Endodermal cell (in vitro differentiated cells): Measurements from ENCODE around the gene TJAP1. TPM values are rescaled to one million over a fixed set of nuclear protein-coding genes. Genes with fewer than 3 reads are reported as not detected.

Experiments
- DNase-seq: peaks from one replicate; pipeline ENCODE4 v3.0.0-alpha.2; 2017
- H3K27ac ChIP-seq: 2 replicates; pipeline ENCODE4 v1.5.1; 2013; ENCODE audit warnings: mild to moderate bottlenecking, low read depth, low read length, moderate library complexity
- H3K27me3 ChIP-seq: 2 replicates; pipeline ENCODE4 v1.6.1; 2013; ENCODE audit warnings: mild to moderate bottlenecking, low read length, moderate library complexity; ENCODE audit not compliant: insufficient read depth, control insufficient read depth, poor library complexity, severe bottlenecking
- H3K36me3 ChIP-seq: 2 replicates; pipeline ENCODE4 v1.7.0; 2013; ENCODE audit warnings: mild to moderate bottlenecking, low read length, moderate library complexity; ENCODE audit not compliant: control insufficient read depth, insufficient read depth
- H3K4me1 ChIP-seq: one replicate; pipeline ENCODE4 v1.7.0; 2013; ENCODE audit warnings: low read length; ENCODE audit not compliant: control insufficient read depth, insufficient read depth
- H3K4me3 ChIP-seq: 2 replicates; pipeline ENCODE4 v1.5.1; 2013; ENCODE audit warnings: mild to moderate bottlenecking, low read length, moderate library complexity
- H3K9ac ChIP-seq: 2 replicates; pipeline ENCODE4 v1.6.1; 2013; ENCODE audit warnings: mild to moderate bottlenecking, low read length, moderate library complexity; ENCODE audit not compliant: poor library complexity, severe bottlenecking; ENCODE audit errors: extremely low read depth
- H3K9me3 ChIP-seq: 2 replicates; pipeline ENCODE4 v1.6.1; 2013; ENCODE audit warnings: mild to moderate bottlenecking, low read length, moderate library complexity; ENCODE audit not compliant: control insufficient read depth
- H3K27ac Mint-ChIP-seq: 2 replicates; pipeline ENCODE4 v1.8.0; 2020; ENCODE audit warnings: mixed read lengths
- H3K27me3 Mint-ChIP-seq: 2 replicates; pipeline ENCODE4 v1.8.0; 2021; ENCODE audit warnings: mild to moderate bottlenecking, mixed read lengths; ENCODE audit not compliant: insufficient read depth
- H3K36me3 Mint-ChIP-seq: 2 replicates; pipeline ENCODE4 v1.8.0; 2020; ENCODE audit warnings: low read depth, mixed read lengths
- H3K4me1 Mint-ChIP-seq: 2 replicates; pipeline ENCODE4 v1.8.0; 2020; ENCODE audit warnings: mixed read lengths
- H3K4me3 Mint-ChIP-seq: 2 replicates; pipeline ENCODE4 v1.8.0; 2020; ENCODE audit warnings: mild to moderate bottlenecking, moderate library complexity, mixed read lengths
- H3K9me3 Mint-ChIP-seq: 2 replicates; pipeline ENCODE4 v1.8.0; 2020; ENCODE audit warnings: mild to moderate bottlenecking, mixed read lengths
- CTCF ChIP-seq: fragments of 200-600 bp; sonication (generic); conservative IDR thresholded peaks from 2 replicates; pipeline ENCODE4 v1.5.0; 2021; ENCODE audit warnings: antibody characterized with exemption, mild to moderate bottlenecking
- WGBS, 2 experiments: methylation state at CpG; one replicate each; pipeline versions ENCODE4 v1.1.5 to v1.1.7; 2013; ENCODE audit warnings: missing lambda C conversion rate in 2 of 2, mixed read lengths in 1 of 2; ENCODE audit not compliant: insufficient coverage in 1 of 2, insufficient read length in 1 of 2; 5-methylcytosine and 5-hydroxymethylcytosine counted together
- total RNA-seq, 2 donors: library from RNA; stranded (reverse); fragmentation: NEBNext Ultra II Directional in 1 of 2; extraction: Animal tissue kit (Norgen Biotek cat#: 25700) in 1 of 2; gene quantifications; 2 replicates in 1 of 2; 3 replicates in 1 of 2; pipeline ENCODE4 v1.2.1, GENCODE V29; 2021

Gene TJAP1
- total RNA-seq, 2 donors from 2014 or later = 44.3 to 50.2 TPM

DNA sequence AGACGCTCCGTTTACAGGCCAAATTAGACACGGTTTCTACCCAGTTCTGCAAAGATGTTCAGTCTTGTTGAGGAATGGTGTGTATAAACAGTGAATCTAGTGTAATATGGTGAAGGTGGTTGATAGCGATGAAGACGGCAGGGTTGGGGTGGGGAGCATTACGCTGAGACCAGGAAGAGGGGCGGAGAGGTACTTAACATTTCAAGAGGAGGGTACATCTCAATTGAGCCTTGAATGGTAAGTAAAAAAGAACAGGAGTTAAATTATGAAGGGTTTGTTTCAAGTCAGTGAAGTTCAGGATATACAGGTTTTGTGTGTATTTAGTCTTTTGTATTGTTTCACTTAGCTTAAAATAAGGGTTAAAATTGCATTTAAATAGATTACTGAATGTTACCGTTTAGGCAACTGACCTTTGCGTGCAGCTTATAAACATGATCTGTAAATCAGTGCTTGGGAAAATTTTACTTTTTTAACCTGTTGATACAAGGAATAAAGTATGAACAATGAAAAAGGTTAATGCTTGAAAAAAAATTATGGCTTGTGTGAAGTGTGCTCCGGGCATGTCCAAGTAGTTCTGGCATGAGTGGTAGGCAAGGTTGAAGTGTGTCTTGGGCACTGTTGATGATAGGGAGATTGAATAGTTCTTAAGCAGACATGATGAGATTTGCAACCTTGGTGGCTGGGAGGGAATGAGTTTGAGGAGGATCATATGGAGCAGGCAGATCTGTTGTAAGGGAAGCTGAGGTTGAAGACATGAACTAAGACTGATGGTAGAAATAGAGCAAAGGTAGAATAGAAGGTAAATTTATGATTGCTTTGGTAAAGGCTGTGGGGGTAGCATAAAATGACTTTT, 40.4 kb downstream of the TJAP1 start:
- Mint-ChIP-seq H3K36me3 (peaks cover 50% of the 10 kb centered on the region), H3K27me3 (no peaks in the 10 kb centered on the region), H3K27ac (no peak overlapping the region), H3K4me1 (peaks cover 11% of the 10 kb centered on the region), H3K4me3 (no peak overlapping the region), H3K9me3 (no peaks in the 10 kb centered on the region)
- WGBS, 2 experiments = 10 to 11% methylated on average over 10 of the region's 10 CpGs
- H3K36me3 ChIP-seq = peaks cover 67% of the 10 kb centered on the region
- H3K9me3 ChIP-seq = no peaks in the 10 kb centered on the region
- H3K4me1 ChIP-seq = peaks cover 6% of the 10 kb centered on the region
- no peak for DNase-seq
- no peak overlapping the region for H3K27ac ChIP-seq
- TF ChIP-seq CTCF = no peak
- peak overlapping the region; percentile 100 for H3K4me3 ChIP-seq
- H3K9ac ChIP-seq = peak overlapping the region; percentile 95
- H3K27me3 ChIP-seq = no peaks in the 10 kb centered on the region

GRCh38 chr6:43520097-43520496, 42.7 kb downstream of the TJAP1 start:
- peaks cover 67% of the 10 kb centered on the region for H3K36me3 ChIP-seq

DNA sequence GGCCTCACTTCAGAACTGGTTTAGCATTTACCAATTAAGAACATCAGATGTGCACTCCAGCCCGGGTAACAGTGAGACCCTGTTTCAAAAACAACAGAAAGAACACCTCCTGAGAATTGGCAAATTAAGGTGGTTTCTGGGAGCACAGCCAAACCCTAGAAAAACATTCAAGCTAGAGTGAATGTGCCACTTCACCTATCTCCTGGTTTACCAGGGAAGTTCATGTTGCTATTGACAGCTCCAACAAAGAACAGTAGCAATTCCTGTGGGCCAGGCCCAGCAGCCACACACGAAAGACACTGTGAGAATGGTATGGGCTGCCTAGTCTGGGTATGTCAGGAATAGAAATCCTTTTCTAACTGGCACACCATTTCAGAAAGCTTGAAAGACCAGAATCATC, 44.5 kb downstream of the TJAP1 start:
- Mint-ChIP-seq H3K36me3 (peaks cover 65% of the 10 kb centered on the region), H3K4me3 (no peak overlapping the region), H3K9me3 (no peaks in the 10 kb centered on the region), H3K27ac (no peak overlapping the region), H3K27me3 (no peaks in the 10 kb centered on the region), H3K4me1 (no peaks in the 10 kb centered on the region)
- no peaks in the 10 kb centered on the region for H3K9me3 ChIP-seq
- H3K4me1 ChIP-seq = no peaks in the 10 kb centered on the region
- no peak overlapping the region for H3K4me3 ChIP-seq
- H3K36me3 ChIP-seq = peaks cover 78% of the 10 kb centered on the region
- H3K27me3 ChIP-seq = no peaks in the 10 kb centered on the region
- DNase-seq = no peak
- no peak overlapping the region for H3K9ac ChIP-seq
- H3K27ac ChIP-seq = no peak overlapping the region
- WGBS, 2 experiments = 98% methylated on average over 2 of the region's 2 CpGs; no CpG with 5 or more reads in 1 of the 2 experiments
- no peak for TF ChIP-seq CTCF

More at GRCh38 chr6:43520097-43520496, 42.7 kb downstream of the TJAP1 start:
- no peaks in the 10 kb centered on the region for H3K27me3 Mint-ChIP-seq
- no peak for DNase-seq
- H3K4me1 ChIP-seq = peaks cover 6% of the 10 kb centered on the region
- no peak overlapping the region for H3K4me3 ChIP-seq
- no peak overlapping the region for H3K9ac ChIP-seq
- H3K9me3 Mint-ChIP-seq = no peaks in the 10 kb centered on the region
- H3K36me3 Mint-ChIP-seq = peaks cover 55% of the 10 kb centered on the region
- H3K27me3 ChIP-seq = no peaks in the 10 kb centered on the region
- H3K9me3 ChIP-seq = no peaks in the 10 kb centered on the region
- H3K27ac Mint-ChIP-seq = no peak overlapping the region
- H3K4me3 Mint-ChIP-seq = no peak overlapping the region
- 97 to 98% methylated on average over 8 of the region's 8 CpGs for WGBS, 2 experiments
- no peak for TF ChIP-seq CTCF
- peaks cover 11% of the 10 kb centered on the region for H3K4me1 Mint-ChIP-seq
- H3K27ac ChIP-seq = no peak overlapping the region
